Inflammatory macrophage treated with lipopolysaccharide for 1 hour (primary cell): ENCODE data around the gene MBTD1.
"Not testable (repeated sequence)": the region's sequence is repeated elsewhere in the genome, so short reads cannot be mapped to it uniquely, and the experiment has no call there.

Experiments used
- DNase-seq, 2 donors: peaks; one replicate each; pipeline ENCODE4 v3.0.0-alpha.2; 2020 to 2022

MBTD1 gene

GRCh38 chr17:51185763-51186332 lies 74.0 kb downstream of the MBTD1 start:
- no peak for DNase-seq

DNA sequence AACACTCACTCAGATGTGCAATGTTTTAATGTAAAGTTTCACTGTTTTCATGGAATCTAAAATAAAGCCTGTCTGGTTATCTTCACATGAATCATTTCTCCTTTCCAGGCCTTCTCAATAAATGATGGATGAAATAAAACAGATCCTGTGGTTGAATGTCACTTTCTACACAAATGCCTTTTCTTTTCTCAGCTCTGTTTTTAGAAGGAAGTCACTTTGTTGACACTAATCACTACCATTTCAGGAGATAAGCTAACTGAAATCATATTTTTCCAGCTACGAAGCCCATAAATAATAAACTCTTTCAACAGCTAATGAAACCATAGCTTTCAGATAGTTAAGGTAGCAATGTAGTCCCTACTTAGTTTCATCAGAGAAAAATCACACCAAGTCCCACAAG lies 75.7 kb downstream of the MBTD1 start:
- DNase-seq: no peak

DNA sequence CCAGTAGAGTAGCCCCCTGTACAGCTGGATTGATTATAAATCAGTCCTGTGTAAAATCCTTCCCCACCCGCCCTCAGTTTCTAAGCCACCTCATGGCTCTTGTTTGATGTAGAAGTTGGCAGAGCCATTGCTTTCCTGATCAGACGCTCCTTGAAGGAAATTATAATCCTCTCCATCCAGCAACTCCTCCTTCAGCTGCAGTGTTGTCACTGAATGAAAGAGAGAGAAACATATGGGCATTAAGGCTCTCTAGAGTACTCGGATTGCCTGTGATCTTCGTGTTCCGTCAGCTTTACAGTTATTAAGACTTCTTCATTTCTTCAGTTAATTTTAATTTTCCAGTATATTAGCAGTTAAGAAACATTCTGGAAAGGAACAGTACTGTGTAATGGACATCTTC lies 79.4 kb downstream of the MBTD1 start:
- DNase-seq: no peak

DNA sequence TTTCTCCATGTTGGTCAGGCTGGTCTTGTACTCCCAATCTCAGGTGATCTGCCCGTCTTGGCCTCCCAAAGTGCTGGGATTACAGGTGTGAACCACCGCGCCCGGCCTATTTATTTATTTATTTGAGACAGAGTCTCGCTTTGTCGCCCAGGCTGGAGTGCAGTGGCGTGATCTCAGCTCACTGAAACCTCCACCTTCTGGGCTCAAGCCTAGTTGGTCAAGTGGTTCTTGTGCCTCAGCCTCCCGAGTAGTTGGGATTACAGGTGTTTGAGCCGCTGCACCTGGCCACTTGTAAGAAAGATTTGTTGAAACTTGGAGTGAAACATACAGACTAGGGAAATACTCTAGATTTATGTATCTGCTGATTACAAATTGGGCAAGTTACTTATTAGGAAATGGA lies 87.8 kb downstream of the MBTD1 start:
- not testable (repeated sequence) for DNase-seq

DNA sequence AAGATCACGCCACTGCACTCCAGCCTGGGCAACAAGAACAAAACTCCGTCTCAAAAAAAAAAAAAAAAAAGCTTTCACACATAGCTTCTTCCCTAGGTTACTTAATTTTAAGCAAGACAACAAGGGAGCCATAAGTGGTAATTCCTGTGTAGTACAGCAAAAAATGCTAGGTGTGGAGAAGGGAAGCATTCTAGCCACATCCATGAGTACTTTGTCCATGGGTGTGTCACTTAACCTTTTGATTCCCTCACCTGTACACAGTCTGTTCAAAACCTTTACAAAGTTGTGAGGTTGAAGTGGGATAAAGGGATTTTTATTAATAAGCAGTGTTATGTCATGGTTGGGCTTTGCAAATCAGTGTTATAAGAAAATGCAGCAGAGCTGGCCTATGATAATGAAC lies 89.1 kb downstream of the MBTD1 start:
- DNase-seq: no peak

DNA sequence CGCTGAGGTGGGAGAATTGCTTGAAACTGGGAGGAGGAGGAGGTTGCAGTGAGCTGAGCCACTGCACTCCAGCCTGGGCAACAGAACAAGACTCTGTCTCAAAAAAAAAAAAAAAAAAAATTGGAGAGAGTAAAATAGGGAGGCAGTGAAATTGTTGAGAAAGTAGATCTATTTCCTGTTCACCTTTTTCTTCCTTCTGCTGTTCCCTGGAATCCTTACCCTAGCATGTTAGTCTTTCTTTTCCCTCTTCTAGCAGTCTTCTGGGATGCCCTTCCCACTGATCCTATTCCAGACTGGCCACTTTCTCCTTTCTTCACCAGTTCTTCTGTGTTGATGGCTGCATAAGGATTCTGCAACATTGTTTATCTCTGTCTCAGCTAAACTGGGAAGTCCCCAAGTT lies 90.5 kb downstream of the MBTD1 start:
- no peak for DNase-seq

- DNase-seq: peak; percentile 26 to 42
These were observed 92.6 kb downstream of the MBTD1 start for GRCh38 chr17:51166987-51167931.

- peak; percentile 80 to 81 for DNase-seq
These were observed 93.5 kb downstream of the MBTD1 start, which contains the start of gene NME2 for GRCh38 chr17:51166198-51166986. Gene NME2, plus strand, starts transcription at chr17:51166411. Its CDS starts 420 bp downstream, at chr17:51166831.

GRCh38 chr17:51165680-51166197 lies 94.1 kb downstream of the MBTD1 start:
- DNase-seq: no peak

DNA sequence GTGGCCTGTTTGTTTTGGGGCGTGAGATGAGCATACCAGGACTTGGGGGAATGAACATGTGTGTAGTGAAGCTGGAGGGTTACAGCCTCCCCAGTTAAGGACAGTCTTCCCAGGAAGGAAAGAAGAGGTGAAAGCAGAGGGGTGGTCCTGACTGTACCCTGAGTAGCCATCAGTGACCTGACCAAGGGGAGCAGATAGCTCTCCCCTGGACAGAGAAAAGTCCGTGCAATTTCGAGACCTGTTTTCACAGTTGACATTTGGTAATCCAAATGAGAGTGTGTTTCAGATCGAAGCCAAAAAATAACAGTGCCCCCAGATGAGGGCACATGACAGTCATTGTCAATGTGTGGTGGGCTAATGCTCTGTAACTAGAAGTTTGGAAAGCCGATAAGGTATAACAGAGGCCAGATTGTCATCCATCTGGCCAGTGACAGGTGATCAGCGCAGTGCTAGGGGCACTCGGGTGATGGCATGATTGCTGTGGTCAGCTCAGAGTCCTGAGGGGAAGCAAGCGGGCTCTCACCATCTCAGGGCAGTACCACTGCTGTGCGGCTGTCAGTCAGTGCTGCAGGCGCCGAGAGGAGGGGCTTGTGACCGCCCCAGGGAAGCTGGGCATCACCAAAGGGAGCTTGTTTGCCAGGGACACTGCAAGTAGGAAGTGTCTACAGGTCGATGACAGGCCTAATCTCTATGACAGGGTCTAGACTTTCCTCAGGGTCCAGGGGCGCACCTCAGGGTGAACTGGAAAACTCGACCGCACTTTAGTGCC lies 94.8 kb downstream of the MBTD1 start:
- no peak for DNase-seq

DNA sequence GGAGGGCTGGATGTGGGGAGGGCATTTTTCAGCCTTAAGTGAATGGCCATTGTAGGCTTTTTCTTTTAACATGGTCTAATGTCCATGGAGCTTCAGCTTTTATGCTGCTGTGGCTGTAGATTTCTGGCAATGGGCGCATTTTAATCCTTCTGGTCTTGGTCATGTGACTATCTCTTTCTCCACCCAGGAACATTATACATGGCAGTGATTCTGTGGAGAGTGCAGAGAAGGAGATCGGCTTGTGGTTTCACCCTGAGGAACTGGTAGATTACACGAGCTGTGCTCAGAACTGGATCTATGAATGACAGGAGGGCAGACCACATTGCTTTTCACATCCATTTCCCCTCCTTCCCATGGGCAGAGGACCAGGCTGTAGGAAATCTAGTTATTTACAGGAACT lies 98.3 kb downstream of the MBTD1 start:
- no peak for DNase-seq

DNA sequence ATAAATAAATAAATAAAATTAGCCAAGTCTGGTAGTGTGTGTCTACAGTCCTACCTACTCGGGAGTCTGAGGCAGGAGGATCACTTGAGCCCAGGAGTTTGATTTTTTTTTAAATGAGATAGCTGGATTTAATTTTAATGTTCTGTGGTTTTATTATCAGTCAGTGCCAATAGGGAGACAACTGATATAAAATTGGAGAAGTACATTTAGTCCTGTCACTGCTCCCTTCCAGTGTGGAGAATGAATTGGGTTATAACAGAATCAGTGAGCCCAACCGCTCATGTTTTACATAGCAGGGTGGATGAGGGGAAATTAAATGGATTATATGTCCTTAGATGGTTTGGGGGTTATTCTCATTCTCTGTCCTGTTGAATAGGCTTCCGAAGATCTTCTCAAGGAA lies 100.2 kb downstream of the MBTD1 start:
- DNase-seq: no peak

DNA sequence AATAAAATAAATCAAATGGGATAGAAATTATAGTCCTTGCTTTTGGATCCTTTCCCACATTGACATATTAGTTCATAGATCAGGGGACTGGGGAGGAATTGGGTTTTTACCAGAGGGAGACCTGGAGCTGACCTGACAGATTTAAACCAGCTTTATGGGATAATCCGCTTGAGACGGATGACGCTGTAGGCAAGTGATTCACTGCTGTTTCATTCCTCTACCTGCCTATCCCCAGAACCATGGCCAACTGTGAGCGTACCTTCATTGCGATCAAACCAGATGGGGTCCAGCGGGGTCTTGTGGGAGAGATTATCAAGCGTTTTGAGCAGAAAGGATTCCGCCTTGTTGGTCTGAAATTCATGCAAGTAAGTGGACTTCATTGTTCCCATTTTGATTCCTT lies 104.4 kb downstream of the MBTD1 start:
- no peak for DNase-seq

DNA sequence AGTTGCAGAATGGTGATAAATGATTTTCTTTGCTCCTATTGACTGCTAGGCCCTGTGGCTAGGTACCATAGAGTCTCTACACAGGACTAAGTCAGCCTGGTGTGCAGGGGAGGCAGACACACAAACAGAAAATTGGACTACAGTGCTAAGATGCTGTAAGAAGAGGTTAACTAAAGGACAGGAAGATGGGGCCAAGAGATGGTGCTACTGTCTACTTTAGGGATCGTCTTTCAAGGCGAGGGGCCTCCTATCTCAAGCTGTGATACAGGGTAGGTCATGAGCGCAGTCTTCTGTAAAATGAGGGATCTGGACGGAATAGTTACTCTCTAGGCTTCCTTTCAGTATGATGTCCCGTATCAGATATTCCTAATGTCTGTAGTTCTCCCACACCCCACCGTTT lies 105.7 kb downstream of the MBTD1 start:
- no peak for DNase-seq

GRCh38 chr17:51153210-51154072 lies 106.4 kb downstream of the MBTD1 start, which contains the start of gene NME1:
Gene NME1, plus strand, starts transcription at chr17:51153559. Its CDS starts 2,096 bp downstream, at chr17:51155655.
- peak; percentile 100 for DNase-seq

DNA sequence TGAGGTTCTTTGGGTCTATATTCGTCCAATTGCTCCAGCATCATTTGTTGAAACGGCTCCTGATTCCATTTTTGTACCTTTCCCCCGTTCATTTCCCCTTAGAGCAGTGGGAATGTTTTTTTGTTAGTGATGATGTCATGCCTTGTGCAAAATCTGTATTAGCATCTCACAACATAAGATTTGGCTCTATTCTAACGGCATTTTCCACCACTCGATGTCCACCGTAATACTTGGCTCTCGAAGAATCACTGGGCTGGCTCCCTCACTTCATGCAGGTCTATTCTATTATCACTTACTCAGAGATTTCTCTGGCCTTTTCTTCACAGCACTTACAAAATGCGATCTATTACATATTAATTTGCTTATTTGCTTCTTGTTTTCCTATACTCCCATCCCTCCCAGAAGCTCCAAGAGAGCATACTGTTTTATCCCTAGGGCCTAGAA lies 107.1 kb downstream of the MBTD1 start:
- peak; percentile 37 to 46 for DNase-seq

- DNase-seq: no peak
These were observed 108.9 kb downstream of the MBTD1 start for GRCh38 chr17:51150932-51151331.

DNA sequence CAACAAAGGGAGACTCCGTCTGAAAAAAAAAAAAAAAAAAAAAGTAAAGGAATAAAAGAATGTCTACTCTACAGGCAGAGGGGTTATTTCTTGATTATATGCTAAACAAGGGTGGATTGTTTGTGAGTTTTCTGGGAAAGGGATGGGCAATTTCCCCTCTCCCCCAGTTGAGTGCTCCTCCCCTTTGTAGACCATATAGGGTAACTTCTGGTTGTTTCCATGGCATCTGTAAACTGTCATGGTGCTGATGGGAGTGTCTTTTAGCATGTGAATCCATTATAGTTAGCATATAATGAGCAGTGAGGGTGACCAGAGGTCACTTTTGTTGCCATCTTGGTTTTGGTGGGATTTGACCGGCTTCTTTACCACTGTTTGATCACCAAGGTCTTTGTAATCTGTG lies 110.7 kb downstream of the MBTD1 start:
- DNase-seq: no peak

DNA sequence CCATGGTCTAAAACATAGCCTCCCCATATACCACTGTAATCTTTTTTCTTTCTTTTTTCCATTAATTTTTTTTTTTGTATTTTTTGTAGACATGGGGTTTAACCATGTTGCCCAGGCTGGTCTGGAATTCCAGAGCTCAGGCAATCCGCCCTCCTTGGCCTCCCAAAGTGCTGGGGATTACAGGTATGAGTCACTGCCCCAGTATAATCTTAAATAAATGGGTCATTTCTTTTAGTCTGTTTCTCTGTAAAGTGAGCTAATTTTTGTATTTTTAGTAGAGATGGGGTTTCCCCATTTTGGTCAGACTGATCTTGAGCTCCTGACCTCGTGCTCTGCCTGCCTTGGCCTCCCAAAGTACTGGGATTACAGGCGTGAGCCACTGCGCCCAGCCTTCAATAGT lies 112.2 kb downstream of the MBTD1 start:
- peak; percentile 70 to 84 for DNase-seq

DNA sequence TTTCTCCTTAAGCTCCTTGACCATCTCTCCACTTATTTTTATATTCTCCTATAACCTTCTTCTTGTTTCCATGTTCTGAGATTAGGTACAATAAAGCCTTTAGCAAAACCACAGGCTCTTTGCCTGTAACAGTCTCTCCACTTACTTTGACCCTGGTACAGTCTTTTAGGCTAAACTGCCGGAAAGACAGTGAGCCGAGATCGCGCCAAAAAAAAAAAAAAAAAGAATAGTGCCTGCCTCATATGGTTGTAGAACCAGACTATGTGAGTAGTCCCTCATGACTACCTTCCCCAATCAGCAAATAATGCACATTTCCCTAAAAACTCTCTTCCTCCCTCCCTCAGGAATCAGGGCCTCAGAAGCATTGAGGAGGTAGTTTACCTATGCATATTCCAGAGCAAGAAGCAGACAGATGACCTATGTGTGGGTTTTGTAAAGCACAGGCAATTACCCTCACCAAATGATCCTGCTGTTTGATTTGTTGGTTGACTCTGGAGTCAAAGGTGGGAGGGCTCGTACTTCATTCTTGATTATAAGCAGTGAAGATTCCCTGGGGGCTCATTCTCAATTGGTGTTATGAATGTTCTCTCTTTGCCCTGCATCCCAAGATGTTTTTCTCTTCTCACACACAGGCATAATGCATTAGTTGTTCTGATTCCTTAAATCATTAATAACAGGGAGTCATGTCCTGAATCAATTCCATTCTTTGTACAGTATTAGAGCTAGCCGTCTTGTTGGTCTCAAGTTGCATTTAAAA lies 115.4 kb downstream of the MBTD1 start:
- no peak for DNase-seq
